Caco-2 (cell line): ENCODE measurements around the gene NYAP1. TPM values are rescaled to one million over a fixed set of nuclear protein-coding genes. Genes with fewer than 3 reads are reported as not detected.

Experiments used
- BruUV-seq: library from RNA; stranded (reverse); fragments of 400-500 nt; replicated peaks from 2 replicates; lab custom pipeline; 2021; lab: Mats Ljungman, UMichigan
- CTCF ChIA-PET: fragments of 300-600 bp; sonication (Branson Sonifier 250); formaldehyde crosslinking; loops from one replicate; lab custom pipeline; 2022; ENCODE audit warnings: antibody characterized with exemption; lab: Charles Lee
- POLR2A ChIA-PET: fragments of 300-600 bp; sonication (Branson Sonifier 250); formaldehyde crosslinking; loops from one replicate; lab custom pipeline; 2022; ENCODE audit warnings: antibody characterized with exemption; lab: Charles Lee
- DNase-seq, 2 experiments: peaks; one replicate each; pipeline versions ENCODE4 v3.0.0 to v3.0.0-alpha.2; 2020 to 2022
- H3K27me3 ChIP-seq: replicated peaks from 2 replicates; pipeline ENCODE4 v1.6.0; 2011; ENCODE audit warnings: low read length; ENCODE audit not compliant: control insufficient read depth, insufficient read depth
- H3K36me3 ChIP-seq: 2 replicates; pipeline ENCODE4 v1.5.1; 2011; ENCODE audit warnings: low read length; ENCODE audit not compliant: control insufficient read depth, insufficient read depth
- H3K4me1 ChIP-seq: fragments of 250-450 bp; sonication (Bioruptor Pico); 2 replicates; pipeline ENCODE4 v1.5.1; 2020; ENCODE audit warnings: mild to moderate bottlenecking
- H3K4me3 ChIP-seq: 2 replicates; pipeline ENCODE4 v1.5.1; 2011; ENCODE audit warnings: low read depth, mild to moderate bottlenecking, control low read depth, low read length
- H3K9me3 ChIP-seq: fragments of 250-450 bp; sonication (Bioruptor Pico); 2 replicates; pipeline ENCODE4 v1.5.1; 2020; ENCODE audit warnings: mild to moderate bottlenecking, moderate library complexity
- H3K27ac Mint-ChIP-seq: one replicate; pipeline ENCODE4 v1.8.0; 2022; ENCODE audit warnings: mixed read lengths; ENCODE audit not compliant: unreplicated experiment
- H3K27me3 Mint-ChIP-seq: one replicate; pipeline ENCODE4 v1.8.0; 2022; ENCODE audit warnings: mixed read lengths; ENCODE audit not compliant: insufficient read depth, unreplicated experiment
- H3K36me3 Mint-ChIP-seq: one replicate; pipeline ENCODE4 v1.8.0; 2022; ENCODE audit warnings: mild to moderate bottlenecking, mixed read lengths; ENCODE audit not compliant: insufficient read depth, unreplicated experiment
- H3K4me1 Mint-ChIP-seq: one replicate; pipeline ENCODE4 v1.8.0; 2022; ENCODE audit warnings: low read depth, mixed read lengths; ENCODE audit not compliant: unreplicated experiment
- H3K4me3 Mint-ChIP-seq: one replicate; pipeline ENCODE4 v1.8.0; 2022; ENCODE audit warnings: mild to moderate bottlenecking, moderate library complexity, mixed read lengths; ENCODE audit not compliant: unreplicated experiment
- H3K9me3 Mint-ChIP-seq: one replicate; pipeline ENCODE4 v1.8.0; 2022; ENCODE audit warnings: mixed read lengths; ENCODE audit not compliant: unreplicated experiment
- intact Hi-C: fragments of 100-400 bp; cut with micrococcal nuclease; formaldehyde crosslinking; loops from one replicate; pipeline ENCODE4 v1.10.0; 2022; ENCODE audit not compliant: unreplicated experiment
- total RNA-seq: library from RNA; stranded (reverse); gene quantifications from 2 replicates; pipeline ENCODE4 v1.2.3, GENCODE V29; 2022
- TF ChIP-seq, protein P1 (sequence below), 2 experiments: fragments of 200-600 bp in 1 of 2; IDR thresholded peaks; 1 replicate in 1 of 2; 2 replicates in 1 of 2; pipeline versions ENCODE4 v1.5.1 to v1.8.0; 2011 to 2022; ENCODE audit warnings: antibody characterized with exemption in 1 of 2, control low read depth in 1 of 2, inconsistent platforms in 1 of 2, low read depth in 1 of 2, low read length in 1 of 2, mild to moderate bottlenecking in 1 of 2, moderate library complexity in 1 of 2; ENCODE audit not compliant: insufficient read depth in 1 of 2, severe bottlenecking in 1 of 2, unreplicated experiment in 1 of 2

Gene NYAP1
- total RNA-seq, 1 experiment from 2014 or later = 1.3 TPM

DNA sequence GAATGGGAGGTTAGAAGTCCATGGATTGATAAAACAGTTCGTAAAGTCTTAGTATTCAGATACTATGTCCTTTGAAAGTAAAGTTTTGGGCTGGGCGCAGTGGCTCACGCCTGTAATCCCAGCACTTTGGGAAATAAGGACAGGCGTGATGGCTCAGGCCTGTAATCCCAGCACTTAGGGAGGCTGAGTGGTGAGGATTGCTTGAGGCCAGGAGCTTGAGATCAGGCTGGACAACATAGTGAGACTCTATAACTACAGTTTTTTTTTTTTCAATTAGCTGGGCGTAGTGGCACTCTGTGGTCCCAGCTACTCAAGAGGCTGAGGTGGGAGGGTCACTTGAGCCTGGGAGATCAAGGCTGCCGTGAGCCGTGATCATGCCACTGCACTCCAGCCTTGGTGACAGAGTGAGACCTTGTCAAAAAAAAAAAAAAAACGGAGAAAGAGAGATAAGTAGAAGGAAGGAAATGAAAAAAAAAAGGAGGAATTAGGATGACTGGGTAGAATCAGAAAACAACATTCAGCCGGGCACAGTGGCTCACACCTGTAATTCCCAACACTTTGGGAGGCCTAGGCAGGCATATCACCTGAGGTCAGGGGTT, 29.6 kb downstream of the NYAP1 start:
- H3K9me3 Mint-ChIP-seq = no peaks in the 10 kb centered on the region
- no peak overlapping the region for H3K4me3 ChIP-seq
- H3K27me3 Mint-ChIP-seq = no peaks in the 10 kb centered on the region
- no peaks in the 10 kb centered on the region for H3K36me3 Mint-ChIP-seq
- peaks cover 13% of the 10 kb centered on the region for H3K4me1 ChIP-seq
- no peaks in the 10 kb centered on the region for H3K36me3 ChIP-seq
- CTCF ChIA-PET = interaction anchor here (0.9 kb wide), 1 partner anchor 48 kb away, joined by 3 read pairs; no protein-coding TSS in a partner anchor
- no TSS peak for BruUV-seq
- POLR2A ChIA-PET = no interaction called here
- no peak overlapping the region for H3K4me3 Mint-ChIP-seq
- DNase-seq = no peak
- TF ChIP-seq, protein P1, sequence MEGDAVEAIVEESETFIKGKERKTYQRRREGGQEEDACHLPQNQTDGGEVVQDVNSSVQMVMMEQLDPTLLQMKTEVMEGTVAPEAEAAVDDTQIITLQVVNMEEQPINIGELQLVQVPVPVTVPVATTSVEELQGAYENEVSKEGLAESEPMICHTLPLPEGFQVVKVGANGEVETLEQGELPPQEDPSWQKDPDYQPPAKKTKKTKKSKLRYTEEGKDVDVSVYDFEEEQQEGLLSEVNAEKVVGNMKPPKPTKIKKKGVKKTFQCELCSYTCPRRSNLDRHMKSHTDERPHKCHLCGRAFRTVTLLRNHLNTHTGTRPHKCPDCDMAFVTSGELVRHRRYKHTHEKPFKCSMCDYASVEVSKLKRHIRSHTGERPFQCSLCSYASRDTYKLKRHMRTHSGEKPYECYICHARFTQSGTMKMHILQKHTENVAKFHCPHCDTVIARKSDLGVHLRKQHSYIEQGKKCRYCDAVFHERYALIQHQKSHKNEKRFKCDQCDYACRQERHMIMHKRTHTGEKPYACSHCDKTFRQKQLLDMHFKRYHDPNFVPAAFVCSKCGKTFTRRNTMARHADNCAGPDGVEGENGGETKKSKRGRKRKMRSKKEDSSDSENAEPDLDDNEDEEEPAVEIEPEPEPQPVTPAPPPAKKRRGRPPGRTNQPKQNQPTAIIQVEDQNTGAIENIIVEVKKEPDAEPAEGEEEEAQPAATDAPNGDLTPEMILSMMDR (IDR thresholded peaks at IDR 0.05; ENCODE audit: insufficient read depth in 1 of 2, low read depth in 1 of 2, low read length in 1 of 2, severe bottlenecking in 1 of 2, unreplicated experiment in 1 of 2) = no peak
- H3K4me1 Mint-ChIP-seq = peaks cover 8% of the 10 kb centered on the region
- intact Hi-C loops = no loop called here
- no peaks in the 10 kb centered on the region for H3K9me3 ChIP-seq
- H3K27ac Mint-ChIP-seq = no peak overlapping the region
- H3K27me3 ChIP-seq = no peaks in the 10 kb centered on the region

DNA sequence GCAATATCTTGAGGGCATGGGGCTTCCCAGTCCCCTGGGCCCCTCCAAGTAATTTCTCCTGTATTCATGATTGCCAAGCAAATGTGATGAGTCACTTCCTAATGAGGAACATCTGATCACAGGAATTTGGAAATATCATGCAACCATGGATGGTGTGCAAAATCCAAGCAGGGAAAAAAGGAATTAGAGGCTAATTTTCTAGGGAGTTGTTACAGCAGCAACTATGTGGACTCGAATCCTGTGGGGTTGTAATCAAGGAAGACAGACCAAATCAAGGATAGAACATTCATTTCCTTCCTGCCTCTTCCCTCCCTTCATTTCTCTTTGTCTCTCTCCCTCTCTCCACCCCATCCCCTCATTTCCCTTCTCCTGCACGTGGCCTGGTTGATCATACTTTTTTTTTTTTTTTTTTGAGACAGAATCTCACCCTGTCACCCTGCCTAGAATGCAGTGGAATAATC, 31.4 kb downstream of the NYAP1 start:
- intact Hi-C loops = no loop called here
- H3K36me3 Mint-ChIP-seq = no peaks in the 10 kb centered on the region
- TF ChIP-seq, protein P1 (IDR thresholded peaks at IDR 0.05; ENCODE audit: insufficient read depth in 1 of 2, low read depth in 1 of 2, low read length in 1 of 2, severe bottlenecking in 1 of 2, unreplicated experiment in 1 of 2) = no peak
- H3K4me1 Mint-ChIP-seq = peaks cover 8% of the 10 kb centered on the region
- Histone ChIP-seq H3K4me3 (no peak overlapping the region), H3K9me3 (no peaks in the 10 kb centered on the region), H3K36me3 (no peaks in the 10 kb centered on the region), H3K27me3 (no peaks in the 10 kb centered on the region), H3K4me1 (peaks cover 13% of the 10 kb centered on the region)
- no peak for DNase-seq
- H3K27ac Mint-ChIP-seq = no peak overlapping the region
- no peaks in the 10 kb centered on the region for H3K27me3 Mint-ChIP-seq
- POLR2A ChIA-PET = no interaction called here
- CTCF ChIA-PET = no interaction called here
- no peaks in the 10 kb centered on the region for H3K9me3 Mint-ChIP-seq
- no peak overlapping the region for H3K4me3 Mint-ChIP-seq
- no TSS peak for BruUV-seq

DNA sequence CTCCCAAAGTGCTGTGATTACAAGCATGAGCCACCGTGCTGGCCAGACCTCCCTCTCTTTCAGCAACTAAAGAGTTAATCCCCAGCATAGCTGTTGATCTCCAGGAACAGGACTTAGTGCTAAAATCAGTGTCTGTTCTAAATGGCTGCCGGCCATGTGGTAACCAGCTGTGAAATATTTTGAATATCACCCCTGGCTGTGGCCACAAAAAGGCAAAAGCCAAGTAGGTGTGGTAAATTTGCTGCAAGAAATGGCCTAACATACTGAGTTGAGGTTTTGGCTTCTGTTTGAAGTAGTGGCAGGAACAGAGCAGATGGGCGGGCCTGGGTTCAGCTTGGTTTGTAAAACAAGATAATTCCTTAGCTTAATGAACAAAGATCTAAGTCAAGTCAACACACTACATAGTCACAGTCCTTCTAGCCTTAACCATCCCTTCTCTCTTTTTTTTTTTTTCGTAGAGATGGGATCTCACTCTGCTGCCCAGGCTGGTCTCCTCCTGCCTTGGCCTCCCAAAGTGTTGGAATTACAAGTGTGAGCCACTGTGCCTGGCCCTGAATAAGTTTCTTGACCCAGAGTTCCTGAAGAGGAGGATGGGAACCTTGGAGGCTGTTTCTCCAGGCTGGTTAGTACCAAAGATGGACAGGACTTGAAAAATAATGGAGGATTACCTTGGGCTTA, 32.5 kb downstream of the NYAP1 start:
- peak overlapping the region; percentile 22 for H3K27ac Mint-ChIP-seq
- no peaks in the 10 kb centered on the region for H3K9me3 Mint-ChIP-seq
- POLR2A ChIA-PET = no interaction called here

More for the DNA sequence above, 32.5 kb downstream of the NYAP1 start:
- Mint-ChIP-seq H3K36me3 (no peaks in the 10 kb centered on the region), H3K4me1 (no peaks in the 10 kb centered on the region), H3K27me3 (no peaks in the 10 kb centered on the region), H3K4me3 (no peak overlapping the region)
- no peaks in the 10 kb centered on the region for H3K27me3 ChIP-seq
- H3K9me3 ChIP-seq = no peaks in the 10 kb centered on the region
- peak in 1 of 2 experiments; percentile 19 for DNase-seq
- TF ChIP-seq, protein P1 (IDR thresholded peaks at IDR 0.05; ENCODE audit: insufficient read depth in 1 of 2, low read depth in 1 of 2, low read length in 1 of 2, severe bottlenecking in 1 of 2, unreplicated experiment in 1 of 2) = no peak
- peaks cover 6% of the 10 kb centered on the region for H3K4me1 ChIP-seq
- CTCF ChIA-PET = no interaction called here
- no TSS peak for BruUV-seq
- H3K36me3 ChIP-seq = no peaks in the 10 kb centered on the region
- intact Hi-C loops = no loop called here
- no peak overlapping the region for H3K4me3 ChIP-seq
